HepG2 (cell line): Measurements from ENCODE around the gene NUDT2. TPM values are rescaled to one million over a fixed set of nuclear protein-coding genes. Genes with fewer than 3 reads are reported as not detected.

Experiments
- BCL3 ChIP-seq: sonication (generic); formaldehyde crosslinking; IDR thresholded peaks from 2 replicates; pipeline ENCODE4 v1.5.1; 2020; ENCODE audit warnings: mild to moderate bottlenecking, missing genetic modification reagents, moderate library complexity
- ISL2 ChIP-seq: sonication (generic); formaldehyde crosslinking; IDR thresholded peaks from 2 replicates; pipeline ENCODE4 v1.5.0; 2020; ENCODE audit warnings: missing genetic modification reagents
- MED1 ChIP-seq: sonication (generic); formaldehyde crosslinking; IDR thresholded peaks from 2 replicates; pipeline ENCODE4 v1.4.0; 2020; ENCODE audit warnings: missing genetic modification reagents
- NFE2L2 ChIP-seq: fragments of 150-350 bp; IDR thresholded peaks from 2 replicates; pipeline ENCODE4 v1.6.1; 2014; ENCODE audit warnings: low read length
- NFYC ChIP-seq: IDR thresholded peaks from 2 replicates; pipeline ENCODE4 v1.6.1; 2016; ENCODE audit warnings: missing genetic modification reagents, missing compliant biosample characterization
- PCBP1 ChIP-seq: fragments of 200-400 bp; formaldehyde crosslinking; IDR thresholded peaks from 2 replicates; pipeline ENCODE4 v1.6.1; 2017; ENCODE audit warnings: mild to moderate bottlenecking, low read depth, low read length, borderline replicate concordance
- POGZ ChIP-seq: sonication (generic); formaldehyde crosslinking; IDR thresholded peaks from 2 replicates; pipeline ENCODE4 v1.4.0; 2020; ENCODE audit warnings: mild to moderate bottlenecking, missing genetic modification reagents
- POLR2G ChIP-seq: fragments of 200-400 bp; formaldehyde crosslinking; IDR thresholded peaks from 2 replicates; pipeline ENCODE4 v1.6.1; 2018; ENCODE audit warnings: mild to moderate bottlenecking, low read depth, low read length, moderate library complexity
- SP1 ChIP-seq, 2 experiments: fragments of 450-650 bp in 1 of 2; sonication (generic) in 1 of 2; formaldehyde crosslinking in 1 of 2; IDR thresholded peaks; 2 replicates each; pipeline versions ENCODE4 v1.4.0 to v1.6.1; 2016 to 2020; ENCODE audit warnings: missing genetic modification reagents in 1 of 2
- TBX2 ChIP-seq: sonication (generic); formaldehyde crosslinking; IDR thresholded peaks from 2 replicates; pipeline ENCODE4 v1.5.0; 2020; ENCODE audit warnings: missing genetic modification reagents, mild to moderate bottlenecking, borderline replicate concordance
- THAP11 ChIP-seq: IDR thresholded peaks from 2 replicates; pipeline ENCODE4 v1.6.1; 2016; ENCODE audit warnings: missing biosample characterization, missing genetic modification reagents
- ZKSCAN8 ChIP-seq: IDR thresholded peaks from 2 replicates; pipeline ENCODE4 v1.6.1; 2016; ENCODE audit warnings: borderline replicate concordance, missing genetic modification reagents, missing compliant biosample characterization
- ZNF24 ChIP-seq: fragments of 450-650 bp; IDR thresholded peaks from 2 replicates; pipeline ENCODE4 v1.6.1; 2017; ENCODE audit warnings: antibody characterized with exemption, mild to moderate bottlenecking
- ZNF382 ChIP-seq: sonication (generic); formaldehyde crosslinking; IDR thresholded peaks from 2 replicates; pipeline ENCODE4 v1.5.0; 2020; ENCODE audit warnings: missing genetic modification reagents, mild to moderate bottlenecking, borderline replicate concordance
- ZNF891 ChIP-seq: sonication (generic); formaldehyde crosslinking; IDR thresholded peaks from 2 replicates; pipeline ENCODE4 v1.5.0; 2020; ENCODE audit warnings: mild to moderate bottlenecking, missing genetic modification reagents
- polyA plus RNA-seq, 8 experiments: library from polyadenylated mRNA; depleted of rRNA in 3 of 8; stranded (reverse) in 7 of 8; unstranded in 1 of 8; fragments of >200 nt; fragmentation: Illumina TruSeq in 4 of 8; extraction: Trizol in 4 of 8; gene quantifications; 2 replicates each; pipeline versions ENCODE4 v1.2.1 to v1.2.3, GENCODE V29; 2011 to 2016; ENCODE audit warnings: low read depth in 4 of 8, missing spikeins in 1 of 8, mixed read lengths in 1 of 8; ENCODE audit not compliant: insufficient read depth in 1 of 8
- total RNA-seq, 5 experiments: library from RNA; depleted of rRNA; stranded (reverse); fragments of >200 nt; fragmentation: Illumina TruSeq; extraction: Trizol; gene quantifications; 2 replicates each; pipeline ENCODE4 v1.2.3, GENCODE V29; 2016; ENCODE audit warnings: low read depth in 1 of 5
- TF ChIP-seq, protein P1 (sequence below): sonication (generic); formaldehyde crosslinking; IDR thresholded peaks from 2 replicates; pipeline ENCODE4 v1.8.0; 2022; ENCODE audit warnings: mild to moderate bottlenecking, missing genetic modification reagents, moderate library complexity
- TF ChIP-seq, protein P2 (sequence below): sonication (generic); formaldehyde crosslinking; IDR thresholded peaks from 2 replicates; pipeline ENCODE4 v1.5.0; 2020; ENCODE audit warnings: mild to moderate bottlenecking, missing genetic modification reagents, moderate library complexity
- TF ChIP-seq, protein P3 (sequence below): sonication (generic); formaldehyde crosslinking; IDR thresholded peaks from 2 replicates; pipeline ENCODE4 v1.5.1; 2020; ENCODE audit warnings: mild to moderate bottlenecking, missing genetic modification reagents, borderline replicate concordance
- TF ChIP-seq, protein P4 (sequence below): sonication (generic); formaldehyde crosslinking; IDR thresholded peaks from 2 replicates; pipeline ENCODE4 v1.4.0; 2020; ENCODE audit warnings: missing genetic modification reagents

Gene NUDT2
- total and polyA plus RNA-seq, 2 of the 13 experiments (the other 11 are each of a cell fraction or from before 2014, with no cell fraction given), result 19.9 to 24.6 TPM

GRCh38 chr9:34380511-34381315 is 51.3 kb downstream of the NUDT2 start (continued):
- TF ChIP-seq BCL3 (peak; percentile 74; the same call in 1 of the 2 replicates), NFE2L2 (no peak), ZKSCAN8 (CRISPR knock-in tag) (no peak), POLR2G (peak; percentile 65), TBX2 (CRISPR knock-in tag) (peak; percentile 74; the same call in 1 of the 2 replicates), PCBP1 (no peak), SP1 (IDR thresholded peaks at IDR 0.05) (no peak), SP1 (CRISPR knock-in tag; IDR thresholded peaks at IDR 0.05) (peak; percentile 76), ZNF891 (no peak), THAP11 (peak; percentile 48; the same call in 1 of the 2 replicates), ISL2 (CRISPR knock-in tag) (no peak), NFYC (no peak), MED1 (CRISPR knock-in tag) (no peak), POGZ (no peak), ZNF24 (no peak), ZNF382 (CRISPR knock-in tag) (no peak)
- TF ChIP-seq, protein P1, sequence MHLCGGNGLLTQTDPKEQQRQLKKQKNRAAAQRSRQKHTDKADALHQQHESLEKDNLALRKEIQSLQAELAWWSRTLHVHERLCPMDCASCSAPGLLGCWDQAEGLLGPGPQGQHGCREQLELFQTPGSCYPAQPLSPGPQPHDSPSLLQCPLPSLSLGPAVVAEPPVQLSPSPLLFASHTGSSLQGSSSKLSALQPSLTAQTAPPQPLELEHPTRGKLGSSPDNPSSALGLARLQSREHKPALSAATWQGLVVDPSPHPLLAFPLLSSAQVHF (CRISPR knock-in tag), result no peak; the same call in 1 of the 2 replicates
- TF ChIP-seq, protein P2, sequence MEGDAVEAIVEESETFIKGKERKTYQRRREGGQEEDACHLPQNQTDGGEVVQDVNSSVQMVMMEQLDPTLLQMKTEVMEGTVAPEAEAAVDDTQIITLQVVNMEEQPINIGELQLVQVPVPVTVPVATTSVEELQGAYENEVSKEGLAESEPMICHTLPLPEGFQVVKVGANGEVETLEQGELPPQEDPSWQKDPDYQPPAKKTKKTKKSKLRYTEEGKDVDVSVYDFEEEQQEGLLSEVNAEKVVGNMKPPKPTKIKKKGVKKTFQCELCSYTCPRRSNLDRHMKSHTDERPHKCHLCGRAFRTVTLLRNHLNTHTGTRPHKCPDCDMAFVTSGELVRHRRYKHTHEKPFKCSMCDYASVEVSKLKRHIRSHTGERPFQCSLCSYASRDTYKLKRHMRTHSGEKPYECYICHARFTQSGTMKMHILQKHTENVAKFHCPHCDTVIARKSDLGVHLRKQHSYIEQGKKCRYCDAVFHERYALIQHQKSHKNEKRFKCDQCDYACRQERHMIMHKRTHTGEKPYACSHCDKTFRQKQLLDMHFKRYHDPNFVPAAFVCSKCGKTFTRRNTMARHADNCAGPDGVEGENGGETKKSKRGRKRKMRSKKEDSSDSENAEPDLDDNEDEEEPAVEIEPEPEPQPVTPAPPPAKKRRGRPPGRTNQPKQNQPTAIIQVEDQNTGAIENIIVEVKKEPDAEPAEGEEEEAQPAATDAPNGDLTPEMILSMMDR (CRISPR knock-in tag), result no peak
- TF ChIP-seq, protein P3, sequence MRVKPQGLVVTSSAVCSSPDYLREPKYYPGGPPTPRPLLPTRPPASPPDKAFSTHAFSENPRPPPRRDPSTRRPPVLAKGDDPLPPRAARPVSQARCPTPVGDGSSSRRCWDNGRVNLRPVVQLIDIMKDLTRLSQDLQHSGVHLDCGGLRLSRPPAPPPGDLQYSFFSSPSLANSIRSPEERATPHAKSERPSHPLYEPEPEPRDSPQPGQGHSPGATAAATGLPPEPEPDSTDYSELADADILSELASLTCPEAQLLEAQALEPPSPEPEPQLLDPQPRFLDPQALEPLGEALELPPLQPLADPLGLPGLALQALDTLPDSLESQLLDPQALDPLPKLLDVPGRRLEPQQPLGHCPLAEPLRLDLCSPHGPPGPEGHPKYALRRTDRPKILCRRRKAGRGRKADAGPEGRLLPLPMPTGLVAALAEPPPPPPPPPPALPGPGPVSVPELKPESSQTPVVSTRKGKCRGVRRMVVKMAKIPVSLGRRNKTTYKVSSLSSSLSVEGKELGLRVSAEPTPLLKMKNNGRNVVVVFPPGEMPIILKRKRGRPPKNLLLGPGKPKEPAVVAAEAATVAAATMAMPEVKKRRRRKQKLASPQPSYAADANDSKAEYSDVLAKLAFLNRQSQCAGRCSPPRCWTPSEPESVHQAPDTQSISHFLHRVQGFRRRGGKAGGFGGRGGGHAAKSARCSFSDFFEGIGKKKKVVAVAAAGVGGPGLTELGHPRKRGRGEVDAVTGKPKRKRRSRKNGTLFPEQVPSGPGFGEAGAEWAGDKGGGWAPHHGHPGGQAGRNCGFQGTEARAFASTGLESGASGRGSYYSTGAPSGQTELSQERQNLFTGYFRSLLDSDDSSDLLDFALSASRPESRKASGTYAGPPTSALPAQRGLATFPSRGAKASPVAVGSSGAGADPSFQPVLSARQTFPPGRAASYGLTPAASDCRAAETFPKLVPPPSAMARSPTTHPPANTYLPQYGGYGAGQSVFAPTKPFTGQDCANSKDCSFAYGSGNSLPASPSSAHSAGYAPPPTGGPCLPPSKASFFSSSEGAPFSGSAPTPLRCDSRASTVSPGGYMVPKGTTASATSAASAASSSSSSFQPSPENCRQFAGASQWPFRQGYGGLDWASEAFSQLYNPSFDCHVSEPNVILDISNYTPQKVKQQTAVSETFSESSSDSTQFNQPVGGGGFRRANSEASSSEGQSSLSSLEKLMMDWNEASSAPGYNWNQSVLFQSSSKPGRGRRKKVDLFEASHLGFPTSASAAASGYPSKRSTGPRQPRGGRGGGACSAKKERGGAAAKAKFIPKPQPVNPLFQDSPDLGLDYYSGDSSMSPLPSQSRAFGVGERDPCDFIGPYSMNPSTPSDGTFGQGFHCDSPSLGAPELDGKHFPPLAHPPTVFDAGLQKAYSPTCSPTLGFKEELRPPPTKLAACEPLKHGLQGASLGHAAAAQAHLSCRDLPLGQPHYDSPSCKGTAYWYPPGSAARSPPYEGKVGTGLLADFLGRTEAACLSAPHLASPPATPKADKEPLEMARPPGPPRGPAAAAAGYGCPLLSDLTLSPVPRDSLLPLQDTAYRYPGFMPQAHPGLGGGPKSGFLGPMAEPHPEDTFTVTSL (CRISPR knock-in tag), result 0 out of 2 replicates have a peak, but pooled peaks have one; percentile 45
- TF ChIP-seq, protein P4, sequence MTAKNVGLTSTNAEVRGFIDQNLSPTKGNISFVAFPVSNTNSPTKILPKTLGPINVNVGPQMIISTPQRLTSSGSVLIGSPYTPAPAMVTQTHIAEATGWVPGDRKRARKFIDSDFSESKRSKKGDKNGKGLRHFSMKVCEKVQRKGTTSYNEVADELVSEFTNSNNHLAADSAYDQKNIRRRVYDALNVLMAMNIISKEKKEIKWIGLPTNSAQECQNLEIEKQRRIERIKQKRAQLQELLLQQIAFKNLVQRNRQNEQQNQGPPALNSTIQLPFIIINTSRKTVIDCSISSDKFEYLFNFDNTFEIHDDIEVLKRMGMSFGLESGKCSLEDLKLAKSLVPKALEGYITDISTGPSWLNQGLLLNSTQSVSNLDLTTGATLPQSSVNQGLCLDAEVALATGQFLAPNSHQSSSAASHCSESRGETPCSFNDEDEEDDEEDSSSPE (CRISPR knock-in tag), result peak; percentile 90
